ENCODE data around the gene MYO1E. TPM values are rescaled to one million over a fixed set of nuclear protein-coding genes. Genes with fewer than 3 reads are reported as not detected.

MYO1E gene
- total and polyA plus RNA-seq, 2 of the 8 experiments (the other 6 are each of a cell fraction or from before 2014, with no cell fraction given), result 19.6 to 142 TPM

DNA sequence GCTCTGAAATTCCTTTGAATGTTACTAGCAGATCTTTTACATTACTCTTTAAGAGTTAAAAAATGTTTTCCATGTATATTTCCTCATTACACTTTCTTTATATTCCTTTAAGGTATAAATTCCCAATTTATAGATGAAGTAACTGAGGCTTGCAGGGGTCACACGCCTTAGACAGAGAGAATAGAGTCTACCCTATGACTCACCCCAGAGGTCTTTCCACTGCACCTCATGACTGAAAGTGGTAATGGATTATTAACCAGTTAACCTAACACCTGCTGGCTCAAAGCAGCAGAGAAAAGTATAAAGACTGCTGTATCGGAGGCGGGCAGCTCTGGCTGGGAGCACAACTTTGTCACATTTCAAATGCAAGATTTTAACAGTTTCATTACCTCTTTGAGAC, 128.3 kb downstream of the MYO1E start:
- Histone ChIP-seq H3K23ac (ENCODE audit: insufficient read length) (no peak overlapping the region), H3K4me1 (replicated peaks in 1 of 4; ENCODE audit: control insufficient read depth in 3 of 4, insufficient read depth in 4 of 4, low read length in 3 of 4) (peaks cover 0 to 4% (median 1%) of the 10 kb centered on the region in 4 experiments; a peak in 2 of 7 replicates), H2BK5ac (ENCODE audit: low read depth, low read length) (no peak overlapping the region), H3K79me2 (ENCODE audit: control insufficient read depth in 1 of 2, insufficient read depth in 2 of 2, low read length in 2 of 2) (no peaks in the 10 kb centered on the region), H2AFZ (ENCODE audit: low read length) (no peak overlapping the region), H3K4me3 (ENCODE audit: extremely low read depth in 1 of 4, insufficient read depth in 2 of 4, low read depth in 3 of 4, low read length in 4 of 4) (no peak overlapping the region), H3K4ac (replicated peaks; ENCODE audit: insufficient read length, low read depth, low read length) (no peak overlapping the region), H3K23me2 (ENCODE audit: low read depth, low read length) (no peaks in the 10 kb centered on the region), H4K5ac (ENCODE audit: insufficient read length, low read depth, low read length) (no peak overlapping the region), H3K9me3 (ENCODE audit: insufficient read depth in 2 of 2, low read depth in 1 of 2, low read length in 1 of 2) (no peaks in the 10 kb centered on the region), H3K27ac (ENCODE audit: low read depth, low read length) (no peak overlapping the region), H2BK20ac (ENCODE audit: low read length) (no peak overlapping the region), H3K18ac (ENCODE audit: extremely low read depth, low read length) (no peak overlapping the region), H4K91ac (replicated peaks; ENCODE audit: insufficient read length, low read length) (no peak overlapping the region), H4K20me1 (replicated peaks in 1 of 2; ENCODE audit: control insufficient read depth in 1 of 2, insufficient read depth in 2 of 2, low read length in 2 of 2) (peaks cover 0 to 1% of the 10 kb centered on the region in 2 experiments), H3K27me3 (replicated peaks in 1 of 4; ENCODE audit: control insufficient read depth in 3 of 4, extremely low read depth in 1 of 4, insufficient read depth in 3 of 4, low read length in 3 of 4) (no peaks in the 10 kb centered on the region), H3K4me2 (ENCODE audit: insufficient read depth in 1 of 2, low read depth in 2 of 2, low read length in 2 of 2) (no peak overlapping the region), H3K9ac (replicated peaks in 1 of 4; ENCODE audit: extremely low read depth in 1 of 4, low read depth in 3 of 4, low read length in 3 of 4) (no peak overlapping the region), H3K56ac (replicated peaks; ENCODE audit: insufficient read length, low read depth, low read length) (no peak overlapping the region), H2BK120ac (replicated peaks; ENCODE audit: low read depth, low read length) (no peak overlapping the region), H2AK5ac (ENCODE audit: low read depth, low read length) (no peak overlapping the region), H3K14ac (ENCODE audit: insufficient read length) (no peak overlapping the region), H2BK12ac (ENCODE audit: low read depth, low read length) (no peak overlapping the region), H3K36me3 (ENCODE audit: control insufficient read depth in 2 of 4, insufficient read depth in 4 of 4, low read length in 3 of 4) (0 out of 8 replicates have a peak, but pooled peaks cover 0 to 2% (median 0%) of the 10 kb centered on the region in 4 experiments), H3K79me1 (ENCODE audit: low read depth, low read length) (no peaks in the 10 kb centered on the region; the same call in 1 of the 2 replicates), H2BK15ac (ENCODE audit: low read length) (no peak overlapping the region), H4K8ac (ENCODE audit: extremely low read depth, insufficient read depth, low read length) (no peak overlapping the region)
- FAIRE-seq (no peak), DNase-seq (ENCODE audit: low read depth in 1 of 2, low spot score in 2 of 2) (no peak)
- ChIA-PET CTCF (ENCODE audit: partially characterized antibody) (interaction anchor here (1.0 to 5.2 kb wide), 5 partner anchors 11 to 249 kb away, joined by 3 to 46 read pairs (median 5); no protein-coding TSS in a partner anchor), POLR2A (ENCODE audit: partially characterized antibody) (interaction anchor here (1.4 kb wide), 1 partner anchor 129 kb away, joined by 4 read pairs; the partner anchor contains the start of gene MYO1E)
- 83% methylated on average over 3 of the region's 3 CpGs; no CpG with 5 or more reads in 1 of the 2 experiments for WGBS, 2 experiments (ENCODE audit: extremely low coverage in 1 of 2, insufficient coverage in 1 of 2, insufficient read length in 1 of 2, insufficient replicate concordance in 2 of 2, low coverage in 1 of 2, low lambda C conversion rate in 2 of 2, missing lambda C conversion rate in 1 of 2)
- no peak for TF ChIP-seq GABPA (IDR thresholded peaks at IDR 0.05; ENCODE audit: borderline replicate concordance, insufficient read depth, low read length)
- TF ChIP-seq CBX5 (IDR thresholded peaks at IDR 0.05; ENCODE audit: low read depth, low read length), result no peak
- TF ChIP-seq HDAC6 (IDR thresholded peaks at IDR 0.05; ENCODE audit: low read depth, low read length), result no peak
- TF ChIP-seq BCL11A (IDR thresholded peaks at IDR 0.05; ENCODE audit: low read depth in 2 of 2, low read length in 2 of 2), result no peak
- TF ChIP-seq TEAD4 (IDR thresholded peaks at IDR 0.05; ENCODE audit: low read depth, low read length), result no peak
